Trophoblast cell (in vitro differentiated cells and primary cell): Measurements from ENCODE around the gene CDAN1.

Experiments
- DNase-seq, 2 donors: peaks; one replicate each; pipeline ENCODE4 v3.0.0-alpha.2; 2016
- H2AFZ ChIP-seq: 2 replicates; pipeline ENCODE4 v1.6.1; 2013; ENCODE audit warnings: low read length, moderate library complexity, mild to moderate bottlenecking; ENCODE audit not compliant: insufficient read depth, poor library complexity
- H2AK5ac ChIP-seq: 2 replicates; pipeline ENCODE4 v1.6.1; 2013; ENCODE audit warnings: mild to moderate bottlenecking, low read length
- H2BK120ac ChIP-seq: 2 replicates; pipeline ENCODE4 v1.6.1; 2013; ENCODE audit warnings: low read length, mild to moderate bottlenecking, moderate library complexity; ENCODE audit not compliant: insufficient read depth, poor library complexity
- H2BK12ac ChIP-seq: 2 replicates; pipeline ENCODE4 v1.6.1; 2013; ENCODE audit warnings: mild to moderate bottlenecking, low read length, moderate library complexity
- H2BK5ac ChIP-seq: 2 replicates; pipeline ENCODE4 v1.6.1; 2013; ENCODE audit warnings: low read length, low read depth, moderate library complexity, mild to moderate bottlenecking; ENCODE audit not compliant: poor library complexity
- H3K14ac ChIP-seq: 2 replicates; pipeline ENCODE4 v1.6.1; 2013; ENCODE audit warnings: mild to moderate bottlenecking, low read length
- H3K18ac ChIP-seq: 2 replicates; pipeline ENCODE4 v1.6.1; 2013; ENCODE audit warnings: mild to moderate bottlenecking, low read length
- H3K23ac ChIP-seq: 2 replicates; pipeline ENCODE4 v1.6.1; 2013; ENCODE audit warnings: low read length
- H3K27ac ChIP-seq: 2 replicates; pipeline ENCODE4 v1.5.1; 2013; ENCODE audit warnings: low read depth, mild to moderate bottlenecking, inconsistent platforms, low read length, moderate library complexity
- H3K27me3 ChIP-seq: 2 replicates; pipeline ENCODE4 v1.6.1; 2013; ENCODE audit warnings: inconsistent platforms, mild to moderate bottlenecking, low read length, moderate library complexity; ENCODE audit not compliant: insufficient read depth
- H3K36me3 ChIP-seq, 2 experiments: 1 replicate in 1 of 2; 2 replicates in 1 of 2; pipeline ENCODE4 v1.6.1; 2013; ENCODE audit warnings: low read length in 2 of 2, mild to moderate bottlenecking in 2 of 2, moderate library complexity in 1 of 2; ENCODE audit not compliant: insufficient read depth in 2 of 2, control insufficient read depth in 1 of 2
- H3K4ac ChIP-seq: 2 replicates; pipeline ENCODE4 v1.6.1; 2013; ENCODE audit warnings: low read depth, mild to moderate bottlenecking, low read length, moderate library complexity
- H3K4me1 ChIP-seq, 2 experiments: 1 replicate in 1 of 2; 2 replicates in 1 of 2; pipeline ENCODE4 v1.6.1; 2013; ENCODE audit warnings: low read length in 2 of 2, mild to moderate bottlenecking in 2 of 2, moderate library complexity in 1 of 2; ENCODE audit not compliant: insufficient read depth in 2 of 2, control insufficient read depth in 1 of 2
- H3K4me2 ChIP-seq: 2 replicates; pipeline ENCODE4 v1.6.1; 2013; ENCODE audit warnings: inconsistent platforms, mild to moderate bottlenecking, low read length, moderate library complexity
- H3K4me3 ChIP-seq: 2 replicates; pipeline ENCODE4 v1.5.1; 2013; ENCODE audit warnings: mild to moderate bottlenecking, low read depth, low read length, inconsistent platforms
- H3K79me1 ChIP-seq: one replicate; pipeline ENCODE4 v1.6.1; 2013; ENCODE audit warnings: low read length
- H3K79me2 ChIP-seq: 2 replicates; pipeline ENCODE4 v1.6.1; 2013; ENCODE audit warnings: low read length, mild to moderate bottlenecking; ENCODE audit not compliant: control insufficient read depth, insufficient read depth, poor library complexity
- H3K9ac ChIP-seq: 2 replicates; pipeline ENCODE4 v1.6.1; 2013; ENCODE audit warnings: mild to moderate bottlenecking, low read length
- H3K9me3 ChIP-seq: 2 replicates; pipeline ENCODE4 v1.6.1; 2013; ENCODE audit warnings: low read depth, mild to moderate bottlenecking, control low read depth, inconsistent platforms, low read length; ENCODE audit not compliant: insufficient read depth
- H4K12ac ChIP-seq: 2 replicates; pipeline ENCODE4 v1.6.1; 2013; ENCODE audit warnings: low read depth, mild to moderate bottlenecking, low read length, moderate library complexity
- H4K8ac ChIP-seq: 2 replicates; pipeline ENCODE4 v1.6.1; 2013; ENCODE audit warnings: low read depth, mild to moderate bottlenecking, low read length, moderate library complexity
- H4K91ac ChIP-seq: one replicate; pipeline ENCODE4 v1.6.1; 2013; ENCODE audit warnings: low read depth, mild to moderate bottlenecking, low read length, moderate library complexity
- WGBS: extraction: QIAGEN DNeasy Blood & Tissue Kit; methylation state at CpG from one replicate; pipeline ENCODE4 v1.1.7; 2013; ENCODE audit warnings: missing lambda C conversion rate; ENCODE audit not compliant: insufficient read length, insufficient coverage; ENCODE audit errors: extremely low coverage; 5-methylcytosine and 5-hydroxymethylcytosine counted together

The CDAN1 gene

GRCh38 chr15:42725331-42725903 is 11.5 kb downstream of the CDAN1 start:
- Histone ChIP-seq H3K4me1 (no peaks in the 10 kb centered on the region), H3K79me2 (no peaks in the 10 kb centered on the region), H3K27me3 (no peaks in the 10 kb centered on the region), H3K14ac (no peak overlapping the region), H3K23ac (no peak overlapping the region), H2BK120ac (no peak overlapping the region), H3K79me1 (no peaks in the 10 kb centered on the region), H3K9me3 (no peaks in the 10 kb centered on the region), H2BK5ac (no peak overlapping the region), H3K36me3 (peaks cover 51 to 70% of the 10 kb centered on the region in 2 experiments), H3K9ac (no peak overlapping the region), H2BK12ac (no peak overlapping the region), H3K4me2 (no peak overlapping the region), H3K4me3 (no peak overlapping the region), H3K4ac (no peak overlapping the region), H2AFZ (no peak overlapping the region), H4K8ac (no peak overlapping the region), H2AK5ac (no peak overlapping the region), H4K91ac (no peak overlapping the region), H3K18ac (no peak overlapping the region), H3K27ac (no peak overlapping the region), H4K12ac (no peak overlapping the region)
- no CpG with 5 or more reads among the region's 12 CpGs for WGBS
- DNase-seq = no peak

- no CpG with 5 or more reads among the region's 6 CpGs for WGBS
Measured at GRCh38 chr15:42724276-42724675, 12.7 kb downstream of the CDAN1 start.

GRCh38 chr15:42723068-42723467 is 13.9 kb downstream of the CDAN1 start:
- Histone ChIP-seq H3K9me3 (no peaks in the 10 kb centered on the region), H2AK5ac (no peak overlapping the region), H4K91ac (no peak overlapping the region), H2AFZ (no peak overlapping the region), H3K79me2 (no peaks in the 10 kb centered on the region), H3K18ac (no peak overlapping the region), H3K4me1 (no peaks in the 10 kb centered on the region), H3K4ac (no peak overlapping the region), H3K27ac (no peak overlapping the region), H3K14ac (no peak overlapping the region), H4K12ac (no peak overlapping the region), H3K79me1 (no peaks in the 10 kb centered on the region), H4K8ac (no peak overlapping the region), H3K27me3 (no peaks in the 10 kb centered on the region), H3K36me3 (peaks cover 35 to 47% of the 10 kb centered on the region in 2 experiments), H3K9ac (no peak overlapping the region), H2BK120ac (no peak overlapping the region), H3K4me2 (no peak overlapping the region), H2BK12ac (no peak overlapping the region), H3K4me3 (no peak overlapping the region), H3K23ac (no peak overlapping the region), H2BK5ac (no peak overlapping the region)
- no peak for DNase-seq
- WGBS = no CpG with 5 or more reads among the region's 4 CpGs

More at GRCh38 chr15:42724276-42724675, 12.7 kb downstream of the CDAN1 start:
- H3K23ac ChIP-seq = no peak overlapping the region
- no peak overlapping the region for H2BK12ac ChIP-seq
- no peak overlapping the region for H2BK5ac ChIP-seq
- no peak overlapping the region for H4K8ac ChIP-seq
- no peak overlapping the region for H3K4ac ChIP-seq
- no peaks in the 10 kb centered on the region for H3K9me3 ChIP-seq
- peaks cover 46 to 59% of the 10 kb centered on the region in 2 experiments for H3K36me3 ChIP-seq
- H3K27ac ChIP-seq = no peak overlapping the region
- no peak for DNase-seq
- H2BK120ac ChIP-seq = no peak overlapping the region
- no peak overlapping the region for H3K18ac ChIP-seq
- no peak overlapping the region for H2AK5ac ChIP-seq
- H3K4me3 ChIP-seq = no peak overlapping the region
- no peak overlapping the region for H4K12ac ChIP-seq
- no peak overlapping the region for H3K14ac ChIP-seq
- H3K79me2 ChIP-seq = no peaks in the 10 kb centered on the region
- H4K91ac ChIP-seq = no peak overlapping the region
- no peak overlapping the region for H3K9ac ChIP-seq
- H3K4me1 ChIP-seq = no peaks in the 10 kb centered on the region
- no peak overlapping the region for H2AFZ ChIP-seq
- no peaks in the 10 kb centered on the region for H3K27me3 ChIP-seq
- no peak overlapping the region for H3K4me2 ChIP-seq
- no peaks in the 10 kb centered on the region for H3K79me1 ChIP-seq

GRCh38 chr15:42721916-42722315 is 15.0 kb downstream of the CDAN1 start:
- H3K4me3 ChIP-seq = no peak overlapping the region
- H4K91ac ChIP-seq = no peak overlapping the region
- H3K14ac ChIP-seq = no peak overlapping the region
- H2BK12ac ChIP-seq = no peak overlapping the region
- H2BK120ac ChIP-seq = no peak overlapping the region
- no peak overlapping the region for H2BK5ac ChIP-seq
- no peak overlapping the region for H4K8ac ChIP-seq
- H2AFZ ChIP-seq = no peak overlapping the region
- H3K27ac ChIP-seq = no peak overlapping the region
- no peak for DNase-seq
- no peak overlapping the region for H3K18ac ChIP-seq
- no peaks in the 10 kb centered on the region for H3K27me3 ChIP-seq
- H3K9me3 ChIP-seq = no peaks in the 10 kb centered on the region
- H3K4ac ChIP-seq = no peak overlapping the region
- H3K4me1 ChIP-seq = no peaks in the 10 kb centered on the region
- no peak overlapping the region for H4K12ac ChIP-seq
- WGBS = no CpG with 5 or more reads among the region's 3 CpGs
- H3K9ac ChIP-seq = no peak overlapping the region
- no peak overlapping the region for H2AK5ac ChIP-seq
- H3K79me2 ChIP-seq = no peaks in the 10 kb centered on the region
- peaks cover 28 to 38% of the 10 kb centered on the region in 2 experiments for H3K36me3 ChIP-seq
- no peak overlapping the region for H3K23ac ChIP-seq
- no peak overlapping the region for H3K4me2 ChIP-seq
- no peaks in the 10 kb centered on the region for H3K79me1 ChIP-seq
